Measurements from ENCODE around the gene HSP90AB1. TPM values are rescaled to one million over a fixed set of nuclear protein-coding genes. Genes with fewer than 3 reads are reported as not detected.

HSP90AB1 gene
- total RNA-seq, 1 donor from 2014 or later: 1,214 TPM

- Mint-ChIP-seq H3K4me3 (ENCODE audit: low read depth) (peak overlapping the region; percentile 66), H3K27me3 (peaks cover 56% of the 10 kb centered on the region), H3K9me3 (ENCODE audit: low read depth) (no peaks in the 10 kb centered on the region), H3K27ac (peak overlapping the region; percentile 85), H3K36me3 (ENCODE audit: insufficient read depth) (peaks cover 12% of the 10 kb centered on the region), H3K4me1 (ENCODE audit: low read depth) (peaks cover 2% of the 10 kb centered on the region)
- DNase-seq (ENCODE audit: low spot score, unreplicated experiment): peak; percentile 41
- TF ChIP-seq, protein P1, sequence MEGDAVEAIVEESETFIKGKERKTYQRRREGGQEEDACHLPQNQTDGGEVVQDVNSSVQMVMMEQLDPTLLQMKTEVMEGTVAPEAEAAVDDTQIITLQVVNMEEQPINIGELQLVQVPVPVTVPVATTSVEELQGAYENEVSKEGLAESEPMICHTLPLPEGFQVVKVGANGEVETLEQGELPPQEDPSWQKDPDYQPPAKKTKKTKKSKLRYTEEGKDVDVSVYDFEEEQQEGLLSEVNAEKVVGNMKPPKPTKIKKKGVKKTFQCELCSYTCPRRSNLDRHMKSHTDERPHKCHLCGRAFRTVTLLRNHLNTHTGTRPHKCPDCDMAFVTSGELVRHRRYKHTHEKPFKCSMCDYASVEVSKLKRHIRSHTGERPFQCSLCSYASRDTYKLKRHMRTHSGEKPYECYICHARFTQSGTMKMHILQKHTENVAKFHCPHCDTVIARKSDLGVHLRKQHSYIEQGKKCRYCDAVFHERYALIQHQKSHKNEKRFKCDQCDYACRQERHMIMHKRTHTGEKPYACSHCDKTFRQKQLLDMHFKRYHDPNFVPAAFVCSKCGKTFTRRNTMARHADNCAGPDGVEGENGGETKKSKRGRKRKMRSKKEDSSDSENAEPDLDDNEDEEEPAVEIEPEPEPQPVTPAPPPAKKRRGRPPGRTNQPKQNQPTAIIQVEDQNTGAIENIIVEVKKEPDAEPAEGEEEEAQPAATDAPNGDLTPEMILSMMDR (IDR thresholded peaks at IDR 0.05; ENCODE audit: unreplicated experiment): no peak
Measured at GRCh38 chr6:44297063-44298038, 50.5 kb downstream of the HSP90AB1 start.

DNA sequence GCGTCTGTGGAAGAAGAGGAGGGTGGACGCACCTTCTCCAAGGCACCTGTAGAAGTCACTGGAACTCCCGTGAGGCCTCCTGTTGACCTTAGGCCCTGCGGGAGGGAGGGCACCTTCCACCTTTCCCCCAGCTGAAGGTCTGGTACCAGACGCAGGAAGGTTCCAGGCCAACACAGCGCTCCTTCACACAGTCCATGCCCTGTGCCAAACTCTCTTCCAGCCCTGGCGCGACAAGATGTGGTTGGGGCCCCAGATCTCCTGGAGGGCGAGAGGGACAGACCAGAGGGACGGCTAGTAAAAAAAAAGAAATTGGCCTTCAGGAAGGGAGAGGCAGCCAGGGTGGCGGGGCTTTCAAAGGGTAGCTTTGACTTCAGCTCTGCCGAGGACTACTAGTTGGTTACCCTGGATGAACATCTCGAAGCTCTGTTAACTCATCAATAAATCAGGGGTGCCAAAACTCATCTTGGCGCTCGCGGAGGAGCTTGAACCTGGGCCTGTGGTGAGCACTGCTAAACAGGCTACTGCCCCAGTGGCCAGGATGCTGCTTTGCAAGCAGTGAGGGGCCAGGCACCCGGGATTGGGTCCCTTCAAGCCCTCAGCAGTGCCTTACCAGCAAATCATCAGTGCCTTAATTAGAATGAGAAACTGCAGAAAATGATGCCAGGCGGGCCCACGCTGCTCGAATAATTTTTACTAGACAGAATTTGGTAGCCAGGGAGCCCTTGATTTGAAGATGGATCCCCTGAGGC lies 51.3 kb downstream of the HSP90AB1 start:
- Mint-ChIP-seq H3K4me1 (ENCODE audit: low read depth) (peaks cover 2% of the 10 kb centered on the region), H3K27me3 (peaks cover 47% of the 10 kb centered on the region), H3K4me3 (ENCODE audit: low read depth) (peak overlapping the region; percentile 66), H3K9me3 (ENCODE audit: low read depth) (no peaks in the 10 kb centered on the region), H3K27ac (peak overlapping the region; percentile 85), H3K36me3 (ENCODE audit: insufficient read depth) (peaks cover 13% of the 10 kb centered on the region)
- no peak for DNase-seq (ENCODE audit: low spot score, unreplicated experiment)
- TF ChIP-seq, protein P1 (IDR thresholded peaks at IDR 0.05; ENCODE audit: unreplicated experiment): no peak

- TF ChIP-seq, protein P1 (IDR thresholded peaks at IDR 0.05; ENCODE audit: unreplicated experiment): no peak
- H3K9me3 Mint-ChIP-seq (ENCODE audit: low read depth): no peaks in the 10 kb centered on the region
- no peak overlapping the region for H3K27ac Mint-ChIP-seq
- DNase-seq (ENCODE audit: low spot score, unreplicated experiment): no peak
- H3K36me3 Mint-ChIP-seq (ENCODE audit: insufficient read depth): peaks cover 18% of the 10 kb centered on the region
- H3K27me3 Mint-ChIP-seq: peaks cover 43% of the 10 kb centered on the region
- H3K4me1 Mint-ChIP-seq (ENCODE audit: low read depth): peaks cover 2% of the 10 kb centered on the region
- peak overlapping the region; percentile 16 for H3K4me3 Mint-ChIP-seq (ENCODE audit: low read depth)
Measured at GRCh38 chr6:44298864-44299263, 52.0 kb downstream of the HSP90AB1 start.

- no peak for DNase-seq (ENCODE audit: low spot score, unreplicated experiment)
- no peak overlapping the region for H3K27ac Mint-ChIP-seq
- H3K9me3 Mint-ChIP-seq (ENCODE audit: low read depth): no peaks in the 10 kb centered on the region
- peaks cover 31% of the 10 kb centered on the region for H3K27me3 Mint-ChIP-seq
- H3K4me1 Mint-ChIP-seq (ENCODE audit: low read depth): peaks cover 2% of the 10 kb centered on the region
- H3K4me3 Mint-ChIP-seq (ENCODE audit: low read depth): no peak overlapping the region
- TF ChIP-seq, protein P1 (IDR thresholded peaks at IDR 0.05; ENCODE audit: unreplicated experiment): no peak
- peaks cover 19% of the 10 kb centered on the region for H3K36me3 Mint-ChIP-seq (ENCODE audit: insufficient read depth)
Measured at GRCh38 chr6:44300292-44300823, 53.5 kb downstream of the HSP90AB1 start.

DNA sequence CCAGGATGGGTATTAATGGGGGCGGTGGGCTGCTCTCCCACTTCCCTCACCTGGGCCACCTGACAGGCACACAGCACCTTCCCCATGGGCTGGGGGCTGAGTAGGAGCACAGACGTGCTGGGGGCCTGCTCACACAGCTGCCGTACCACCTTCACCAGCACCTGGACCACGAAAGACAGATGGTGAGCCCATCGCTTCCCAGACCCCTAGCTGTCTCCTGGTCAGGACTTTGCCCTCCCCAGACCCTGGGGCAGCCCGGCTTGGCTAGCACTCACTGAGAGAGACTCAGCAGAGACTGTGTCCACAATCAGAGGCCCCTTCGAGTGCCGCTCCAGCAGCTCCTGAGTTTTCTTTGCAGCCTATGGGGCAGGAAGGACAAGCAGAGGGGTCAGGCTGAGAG lies 54.2 kb downstream of the HSP90AB1 start:
- TF ChIP-seq, protein P1 (IDR thresholded peaks at IDR 0.05; ENCODE audit: unreplicated experiment): no peak
- H3K4me1 Mint-ChIP-seq (ENCODE audit: low read depth): peaks cover 2% of the 10 kb centered on the region
- H3K27ac Mint-ChIP-seq: no peak overlapping the region
- H3K4me3 Mint-ChIP-seq (ENCODE audit: low read depth): no peak overlapping the region
- H3K36me3 Mint-ChIP-seq (ENCODE audit: insufficient read depth): peaks cover 21% of the 10 kb centered on the region
- H3K9me3 Mint-ChIP-seq (ENCODE audit: low read depth): no peaks in the 10 kb centered on the region
- peaks cover 25% of the 10 kb centered on the region for H3K27me3 Mint-ChIP-seq
- no peak for DNase-seq (ENCODE audit: low spot score, unreplicated experiment)
